ENCODE results near the gene VWA8. TPM values are rescaled to one million over a fixed set of nuclear protein-coding genes. Genes with fewer than 3 reads are reported as not detected.

Gene VWA8
- total and polyA plus RNA-seq, 2 experiments from 2014 or later, result 6.3 to 24.6 TPM

DNA sequence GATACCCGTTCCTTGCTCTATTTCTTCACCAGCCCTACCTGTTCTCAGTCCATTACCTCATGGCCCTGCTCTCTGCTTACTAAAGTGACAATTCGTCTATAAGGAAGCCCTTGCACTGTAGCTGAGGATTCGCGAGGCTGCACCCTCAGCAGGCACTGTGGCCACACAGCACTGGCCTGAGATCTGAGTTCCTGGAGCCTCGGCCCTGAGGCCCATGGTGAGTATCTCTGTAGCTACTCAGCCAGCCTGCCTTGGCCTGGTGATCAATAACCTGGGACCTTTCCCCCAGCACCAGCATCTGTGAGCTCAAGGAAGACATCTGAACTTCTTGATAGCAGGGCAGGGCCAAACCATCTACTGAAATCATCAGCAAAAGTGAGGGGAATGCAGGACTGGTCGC, 412.9 kb downstream of the VWA8 start:
- H3K4me3 Mint-ChIP-seq, result no peak overlapping the region

More for the DNA sequence above, 412.9 kb downstream of the VWA8 start:
- Histone ChIP-seq H3F3A (replicated peaks; ENCODE audit: low read depth) (no peaks in the 10 kb centered on the region), H3K4me2 (no peak overlapping the region), H3K79me2 (replicated peaks; ENCODE audit: insufficient read depth) (no peaks in the 10 kb centered on the region), H4K20me1 (replicated peaks; ENCODE audit: insufficient read depth) (no peaks in the 10 kb centered on the region), H3K4me1 (ENCODE audit: insufficient read depth) (no peaks in the 10 kb centered on the region), H3K27me3 (ENCODE audit: insufficient read depth) (no peaks in the 10 kb centered on the region), H3K9me2 (ENCODE audit: insufficient read depth) (no peaks in the 10 kb centered on the region), H2AFZ (peak overlapping the region; percentile 43; the same call in 1 of the 2 replicates), H3K4me3 (no peak overlapping the region), H3K36me3 (ENCODE audit: insufficient read depth) (no peaks in the 10 kb centered on the region), H3K27ac (ENCODE audit: low read depth) (no peak overlapping the region)
- no peak for DNase-seq (ENCODE audit: low spot score)
- H3K27me3 Mint-ChIP-seq (ENCODE audit: insufficient read depth, low read depth, poor library complexity), result peaks cover 9% of the 10 kb centered on the region
- H3K27ac Mint-ChIP-seq, result peak overlapping the region; percentile 16
- ATAC-seq, result no peak; the same call in 2 of the 3 replicates
- peaks cover 6% of the 10 kb centered on the region; the same call in 2 of the 3 replicates for H3K36me3 Mint-ChIP-seq (ENCODE audit: low read depth)
- peaks cover 11% of the 10 kb centered on the region for H3K9me3 Mint-ChIP-seq
- peaks cover 19% of the 10 kb centered on the region for H3K4me1 Mint-ChIP-seq
- TF ChIP-seq ZNF114 (CRISPR knock-in tag; IDR thresholded peaks at IDR 0.05), result no peak
- TF ChIP-seq POLR2AphosphoS5 (IDR thresholded peaks at IDR 0.05; ENCODE audit: low read depth), result no peak
- TF ChIP-seq, protein P1, sequence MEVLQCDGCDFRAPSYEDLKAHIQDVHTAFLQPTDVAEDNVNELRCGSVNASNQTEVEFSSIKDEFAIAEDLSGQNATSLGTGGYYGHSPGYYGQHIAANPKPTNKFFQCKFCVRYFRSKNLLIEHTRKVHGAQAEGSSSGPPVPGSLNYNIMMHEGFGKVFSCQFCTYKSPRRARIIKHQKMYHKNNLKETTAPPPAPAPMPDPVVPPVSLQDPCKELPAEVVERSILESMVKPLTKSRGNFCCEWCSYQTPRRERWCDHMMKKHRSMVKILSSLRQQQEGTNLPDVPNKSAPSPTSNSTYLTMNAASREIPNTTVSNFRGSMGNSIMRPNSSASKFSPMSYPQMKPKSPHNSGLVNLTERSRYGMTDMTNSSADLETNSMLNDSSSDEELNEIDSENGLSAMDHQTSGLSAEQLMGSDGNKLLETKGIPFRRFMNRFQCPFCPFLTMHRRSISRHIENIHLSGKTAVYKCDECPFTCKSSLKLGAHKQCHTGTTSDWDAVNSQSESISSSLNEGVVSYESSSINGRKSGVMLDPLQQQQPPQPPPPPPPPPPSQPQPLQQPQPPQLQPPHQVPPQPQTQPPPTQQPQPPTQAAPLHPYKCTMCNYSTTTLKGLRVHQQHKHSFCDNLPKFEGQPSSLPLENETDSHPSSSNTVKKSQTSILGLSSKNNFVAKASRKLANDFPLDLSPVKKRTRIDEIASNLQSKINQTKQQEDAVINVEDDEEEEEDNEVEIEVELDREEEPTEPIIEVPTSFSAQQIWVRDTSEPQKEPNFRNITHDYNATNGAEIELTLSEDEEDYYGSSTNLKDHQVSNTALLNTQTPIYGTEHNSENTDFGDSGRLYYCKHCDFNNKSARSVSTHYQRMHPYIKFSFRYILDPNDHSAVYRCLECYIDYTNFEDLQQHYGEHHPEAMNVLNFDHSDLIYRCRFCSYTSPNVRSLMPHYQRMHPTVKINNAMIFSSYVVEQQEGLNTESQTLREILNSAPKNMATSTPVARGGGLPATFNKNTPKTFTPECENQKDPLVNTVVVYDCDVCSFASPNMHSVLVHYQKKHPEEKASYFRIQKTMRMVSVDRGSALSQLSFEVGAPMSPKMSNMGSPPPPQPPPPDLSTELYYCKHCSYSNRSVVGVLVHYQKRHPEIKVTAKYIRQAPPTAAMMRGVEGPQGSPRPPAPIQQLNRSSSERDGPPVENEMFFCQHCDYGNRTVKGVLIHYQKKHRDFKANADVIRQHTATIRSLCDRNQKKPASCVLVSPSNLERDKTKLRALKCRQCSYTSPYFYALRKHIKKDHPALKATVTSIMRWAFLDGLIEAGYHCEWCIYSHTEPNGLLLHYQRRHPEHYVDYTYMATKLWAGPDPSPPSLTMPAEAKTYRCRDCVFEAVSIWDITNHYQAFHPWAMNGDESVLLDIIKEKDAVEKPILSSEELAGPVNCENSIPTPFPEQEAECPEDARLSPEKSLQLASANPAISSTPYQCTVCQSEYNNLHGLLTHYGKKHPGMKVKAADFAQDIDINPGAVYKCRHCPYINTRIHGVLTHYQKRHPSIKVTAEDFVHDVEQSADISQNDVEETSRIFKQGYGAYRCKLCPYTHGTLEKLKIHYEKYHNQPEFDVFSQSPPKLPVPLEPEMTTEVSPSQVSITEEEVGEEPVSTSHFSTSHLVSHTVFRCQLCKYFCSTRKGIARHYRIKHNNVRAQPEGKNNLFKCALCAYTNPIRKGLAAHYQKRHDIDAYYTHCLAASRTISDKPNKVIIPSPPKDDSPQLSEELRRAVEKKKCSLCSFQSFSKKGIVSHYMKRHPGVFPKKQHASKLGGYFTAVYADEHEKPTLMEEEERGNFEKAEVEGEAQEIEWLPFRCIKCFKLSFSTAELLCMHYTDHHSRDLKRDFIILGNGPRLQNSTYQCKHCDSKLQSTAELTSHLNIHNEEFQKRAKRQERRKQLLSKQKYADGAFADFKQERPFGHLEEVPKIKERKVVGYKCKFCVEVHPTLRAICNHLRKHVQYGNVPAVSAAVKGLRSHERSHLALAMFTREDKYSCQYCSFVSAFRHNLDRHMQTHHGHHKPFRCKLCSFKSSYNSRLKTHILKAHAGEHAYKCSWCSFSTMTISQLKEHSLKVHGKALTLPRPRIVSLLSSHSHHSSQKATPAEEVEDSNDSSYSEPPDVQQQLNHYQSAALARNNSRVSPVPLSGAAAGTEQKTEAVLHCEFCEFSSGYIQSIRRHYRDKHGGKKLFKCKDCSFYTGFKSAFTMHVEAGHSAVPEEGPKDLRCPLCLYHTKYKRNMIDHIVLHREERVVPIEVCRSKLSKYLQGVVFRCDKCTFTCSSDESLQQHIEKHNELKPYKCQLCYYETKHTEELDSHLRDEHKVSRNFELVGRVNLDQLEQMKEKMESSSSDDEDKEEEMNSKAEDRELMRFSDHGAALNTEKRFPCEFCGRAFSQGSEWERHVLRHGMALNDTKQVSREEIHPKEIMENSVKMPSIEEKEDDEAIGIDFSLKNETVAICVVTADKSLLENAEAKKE (CRISPR knock-in tag; IDR thresholded peaks at IDR 0.05), result no peak
- TF ChIP-seq, protein P2, sequence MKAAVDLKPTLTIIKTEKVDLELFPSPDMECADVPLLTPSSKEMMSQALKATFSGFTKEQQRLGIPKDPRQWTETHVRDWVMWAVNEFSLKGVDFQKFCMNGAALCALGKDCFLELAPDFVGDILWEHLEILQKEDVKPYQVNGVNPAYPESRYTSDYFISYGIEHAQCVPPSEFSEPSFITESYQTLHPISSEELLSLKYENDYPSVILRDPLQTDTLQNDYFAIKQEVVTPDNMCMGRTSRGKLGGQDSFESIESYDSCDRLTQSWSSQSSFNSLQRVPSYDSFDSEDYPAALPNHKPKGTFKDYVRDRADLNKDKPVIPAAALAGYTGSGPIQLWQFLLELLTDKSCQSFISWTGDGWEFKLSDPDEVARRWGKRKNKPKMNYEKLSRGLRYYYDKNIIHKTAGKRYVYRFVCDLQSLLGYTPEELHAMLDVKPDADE (IDR thresholded peaks at IDR 0.05), result no peak
- TF ChIP-seq JUNB (IDR thresholded peaks at IDR 0.05; ENCODE audit: unreplicated experiment), result no peak
- TF ChIP-seq EZH2 (IDR thresholded peaks at IDR 0.05; ENCODE audit: low read depth, unreplicated experiment), result no peak
- TF ChIP-seq NANOG (IDR thresholded peaks at IDR 0.05; ENCODE audit: borderline replicate concordance), result no peak
- TF ChIP-seq EZH2phosphoT487 (IDR thresholded peaks at IDR 0.05; ENCODE audit: unreplicated experiment), result no peak
- TF ChIP-seq STAT1 (IDR thresholded peaks at IDR 0.05; ENCODE audit: unreplicated experiment), result no peak

Measured in GM23338 (cell line).